ENCODE measurements around the gene ETV7.

The ETV7 gene

DNA sequence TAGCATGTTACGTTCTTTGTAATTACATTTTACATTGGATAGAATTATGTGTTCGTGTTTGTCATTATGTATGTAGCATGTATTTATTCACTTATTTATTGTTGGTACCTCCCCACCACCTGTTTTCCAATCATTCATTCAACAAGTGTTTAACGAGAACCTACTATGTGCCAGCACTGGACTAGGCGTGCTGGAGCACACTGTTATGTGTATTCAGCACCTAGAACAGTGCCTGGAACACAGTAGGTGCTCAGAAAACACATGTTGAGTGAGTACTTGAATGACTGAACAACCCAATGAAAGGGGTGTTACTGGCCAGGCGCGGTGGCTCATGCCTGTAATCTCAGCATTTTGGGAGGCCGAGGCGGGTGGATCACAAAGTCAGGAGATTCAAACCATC, 11.3 kb downstream of the ETV7 start:
- TF ChIP-seq, protein P1, sequence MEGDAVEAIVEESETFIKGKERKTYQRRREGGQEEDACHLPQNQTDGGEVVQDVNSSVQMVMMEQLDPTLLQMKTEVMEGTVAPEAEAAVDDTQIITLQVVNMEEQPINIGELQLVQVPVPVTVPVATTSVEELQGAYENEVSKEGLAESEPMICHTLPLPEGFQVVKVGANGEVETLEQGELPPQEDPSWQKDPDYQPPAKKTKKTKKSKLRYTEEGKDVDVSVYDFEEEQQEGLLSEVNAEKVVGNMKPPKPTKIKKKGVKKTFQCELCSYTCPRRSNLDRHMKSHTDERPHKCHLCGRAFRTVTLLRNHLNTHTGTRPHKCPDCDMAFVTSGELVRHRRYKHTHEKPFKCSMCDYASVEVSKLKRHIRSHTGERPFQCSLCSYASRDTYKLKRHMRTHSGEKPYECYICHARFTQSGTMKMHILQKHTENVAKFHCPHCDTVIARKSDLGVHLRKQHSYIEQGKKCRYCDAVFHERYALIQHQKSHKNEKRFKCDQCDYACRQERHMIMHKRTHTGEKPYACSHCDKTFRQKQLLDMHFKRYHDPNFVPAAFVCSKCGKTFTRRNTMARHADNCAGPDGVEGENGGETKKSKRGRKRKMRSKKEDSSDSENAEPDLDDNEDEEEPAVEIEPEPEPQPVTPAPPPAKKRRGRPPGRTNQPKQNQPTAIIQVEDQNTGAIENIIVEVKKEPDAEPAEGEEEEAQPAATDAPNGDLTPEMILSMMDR (IDR thresholded peaks at IDR 0.05): no peak

DNA sequence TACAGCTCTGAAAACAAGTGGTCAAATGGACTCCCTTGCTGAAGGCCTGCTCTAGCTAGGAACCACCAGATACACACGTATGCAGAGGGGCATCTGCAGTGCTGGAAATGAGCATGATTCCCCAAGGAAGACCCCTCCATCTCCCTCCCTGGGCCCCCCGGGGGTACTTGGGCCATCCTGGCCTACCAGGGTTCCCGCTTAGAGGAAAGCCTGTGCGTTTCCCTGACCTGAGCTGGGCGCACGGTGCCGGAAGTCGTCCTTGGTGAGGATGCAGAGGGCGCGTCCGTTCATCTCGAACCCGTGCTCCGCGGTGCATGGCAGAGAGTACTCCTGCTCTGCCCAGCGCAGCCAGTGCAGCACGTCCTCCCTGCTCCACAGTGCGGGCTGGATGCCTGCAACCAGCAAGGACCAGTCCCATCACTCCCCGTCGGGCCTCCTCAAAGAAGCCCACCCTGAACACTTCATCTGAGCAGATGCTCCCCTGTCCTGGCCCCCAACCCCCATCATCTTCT, 11.8 kb downstream of the ETV7 start:
- TF ChIP-seq, protein P1 (IDR thresholded peaks at IDR 0.05): no peak

DNA sequence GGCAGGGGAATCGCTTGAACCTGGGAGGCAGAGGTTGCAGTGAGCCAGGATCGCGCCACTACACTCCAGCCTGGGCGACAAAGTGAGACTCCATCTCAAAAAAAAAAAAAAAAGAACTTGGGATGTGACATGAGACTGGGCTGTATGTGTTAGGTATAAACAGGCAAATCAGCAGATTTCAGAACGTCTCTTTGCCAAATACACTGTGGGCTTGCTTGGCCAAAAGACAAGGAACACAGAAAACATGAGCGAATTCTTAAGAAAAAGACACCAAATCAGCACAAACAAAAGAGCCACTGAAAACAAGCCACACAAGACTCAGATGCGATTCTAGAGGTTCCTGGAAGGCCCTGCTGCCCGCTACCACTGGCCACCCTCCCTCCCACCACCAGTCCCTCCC, 12.5 kb downstream of the ETV7 start:
- TF ChIP-seq, protein P1 (IDR thresholded peaks at IDR 0.05): no peak

DNA sequence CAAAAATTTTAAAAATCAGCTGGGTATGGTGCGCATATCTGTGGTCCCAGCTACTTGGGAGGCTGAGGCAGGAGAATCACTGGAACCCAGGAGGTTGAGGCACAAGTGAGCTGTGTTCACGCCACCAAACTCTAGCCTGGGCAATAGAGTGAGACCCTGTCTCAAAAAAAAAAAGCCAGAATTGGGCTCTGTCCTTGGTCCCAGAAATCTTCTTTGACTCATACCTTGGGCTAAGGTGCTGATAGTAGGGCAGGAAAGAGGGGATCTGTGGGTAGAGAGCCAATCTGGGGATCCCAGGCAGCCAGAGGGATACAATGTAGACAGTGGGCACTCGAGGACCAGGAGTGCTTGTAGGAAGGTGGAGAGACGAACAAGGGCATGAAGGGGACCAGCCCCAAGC, 13.3 kb downstream of the ETV7 start:
- TF ChIP-seq, protein P1 (IDR thresholded peaks at IDR 0.05): no peak

DNA sequence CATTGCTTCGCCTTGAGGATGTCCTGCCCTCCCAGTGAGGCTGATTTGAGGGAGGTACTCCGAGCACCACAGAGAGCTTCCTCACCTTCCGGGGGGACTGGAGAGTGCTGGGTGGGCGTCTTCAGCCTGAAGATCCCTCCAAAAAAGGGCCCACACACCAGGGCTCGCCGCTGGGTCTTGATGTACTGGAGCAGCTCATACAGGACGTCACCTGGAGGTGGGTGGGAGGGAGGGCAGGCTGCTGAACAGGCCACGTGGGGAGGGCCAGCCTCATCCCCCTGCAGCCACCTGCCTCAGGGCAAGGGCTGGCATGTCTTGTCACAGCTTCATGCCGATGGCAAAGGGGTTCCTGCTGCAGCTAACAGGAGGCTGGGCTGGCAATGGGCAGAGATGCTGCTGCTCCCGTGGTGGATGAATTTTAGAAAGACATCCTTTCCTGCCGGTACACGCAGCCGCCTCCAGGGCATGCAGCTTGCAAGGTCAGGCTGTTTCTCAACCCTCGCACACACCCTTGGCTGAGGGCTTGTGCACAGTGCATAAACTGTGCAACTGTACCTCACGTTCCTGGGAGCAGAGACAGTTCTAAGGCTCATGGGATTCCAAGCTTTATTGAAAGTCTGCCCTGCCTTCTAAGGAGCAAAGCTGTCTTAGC, 14.0 kb downstream of the ETV7 start:
- TF ChIP-seq, protein P1 (IDR thresholded peaks at IDR 0.05): no peak

DNA sequence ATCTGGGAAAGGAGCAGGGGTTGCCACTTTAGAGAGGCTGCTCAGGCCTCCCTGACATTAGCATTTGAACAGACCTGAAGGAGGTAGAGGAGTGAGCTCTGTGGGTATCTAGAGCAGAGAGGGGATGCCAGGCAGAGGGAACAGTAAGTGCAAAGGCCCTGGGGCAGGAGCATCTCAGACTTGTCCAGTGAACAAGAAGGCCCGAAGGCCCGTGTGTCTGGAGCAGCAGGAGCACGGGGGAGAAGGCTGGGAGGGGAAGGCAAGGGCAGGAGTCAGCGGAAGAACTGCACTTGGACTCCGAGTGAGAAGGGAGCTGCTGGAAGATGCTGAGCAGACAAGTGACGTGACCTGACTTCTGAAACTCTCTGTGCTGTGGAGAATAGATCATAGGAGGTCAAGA, 15.4 kb downstream of the ETV7 start:
- TF ChIP-seq, protein P1 (IDR thresholded peaks at IDR 0.05): no peak

DNA sequence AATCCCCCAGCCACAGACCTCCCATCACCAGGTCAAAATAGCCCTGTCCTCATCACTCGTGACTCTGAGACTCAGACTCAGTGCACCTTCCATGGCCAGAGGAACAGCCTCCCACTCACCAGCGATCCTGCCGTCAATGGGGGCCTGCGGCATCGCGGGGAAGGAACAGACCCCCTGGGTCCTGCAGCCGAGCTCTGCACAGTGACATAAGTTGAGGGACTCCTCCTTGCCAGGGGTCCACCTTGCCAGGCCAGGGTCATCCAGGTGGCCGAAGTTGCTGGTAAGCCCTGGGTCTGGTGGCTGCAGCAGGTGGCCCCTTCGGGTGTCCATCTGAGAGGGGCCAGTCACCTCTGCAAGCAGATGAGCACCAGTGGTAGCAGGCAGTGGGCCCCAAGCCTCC, 16.3 kb downstream of the ETV7 start:
- TF ChIP-seq, protein P1 (IDR thresholded peaks at IDR 0.05): no peak

DNA sequence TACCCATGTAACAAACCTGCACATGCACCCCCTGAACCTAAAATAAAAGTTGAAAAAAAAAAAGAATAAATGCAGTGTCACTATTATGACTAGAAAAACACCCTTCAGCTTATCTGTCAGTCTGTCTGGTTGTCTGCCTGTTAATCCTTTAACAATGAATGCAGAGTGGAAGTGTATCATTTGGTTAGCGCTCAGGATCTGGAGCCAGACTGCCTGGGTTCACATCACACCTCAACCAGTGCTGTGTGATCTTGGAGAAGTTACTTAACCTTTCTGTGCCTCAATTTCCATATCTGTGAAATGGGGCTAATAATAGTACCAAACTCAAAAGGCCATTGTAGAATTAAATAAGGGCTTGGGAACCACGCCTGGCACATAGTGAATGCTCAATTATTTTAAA, 16.8 kb downstream of the ETV7 start:
- TF ChIP-seq, protein P1 (IDR thresholded peaks at IDR 0.05): no peak
